MCF 10A (cell line): ENCODE results near the gene ESPNL. TPM values are rescaled to one million over a fixed set of nuclear protein-coding genes. Genes with fewer than 3 reads are reported as not detected.

Experiments
- BruUV-seq: library from RNA; stranded (reverse); fragments of 400-500 nt; replicated peaks from 2 replicates; lab custom pipeline; 2021; lab: Mats Ljungman, UMichigan
- CTCF ChIA-PET: fragments of 300-600 bp; sonication (Branson Sonifier 250); formaldehyde crosslinking; extraction: SDS; loops from one replicate; lab custom pipeline; 2021; ENCODE audit warnings: antibody characterized with exemption, inconsistent platforms; lab: Yijun Ruan, JAX
- POLR2A ChIA-PET: fragments of 300-600, 350-650 bp; sonication (Branson Sonifier 250); formaldehyde crosslinking; extraction: SDS; loops from one replicate; lab custom pipeline; 2020; ENCODE audit warnings: antibody characterized with exemption, inconsistent platforms; lab: Yijun Ruan, JAX
- DNase-seq: peaks from one replicate; pipeline ENCODE4 v3.0.0-alpha.2; 2018; ENCODE audit not compliant: unreplicated experiment
- H3K27ac Mint-ChIP-seq: one replicate; pipeline ENCODE4 v1.8.0; 2022; ENCODE audit warnings: mild to moderate bottlenecking, low read depth, mixed read lengths; ENCODE audit not compliant: unreplicated experiment
- H3K27me3 Mint-ChIP-seq: one replicate; pipeline ENCODE4 v1.8.0; 2022; ENCODE audit warnings: mixed read lengths; ENCODE audit not compliant: insufficient read depth, unreplicated experiment
- H3K36me3 Mint-ChIP-seq: one replicate; pipeline ENCODE4 v1.8.0; 2022; ENCODE audit warnings: mild to moderate bottlenecking, moderate library complexity, mixed read lengths; ENCODE audit not compliant: insufficient read depth, unreplicated experiment
- H3K4me1 Mint-ChIP-seq: one replicate; pipeline ENCODE4 v1.8.0; 2022; ENCODE audit warnings: mixed read lengths; ENCODE audit not compliant: insufficient read depth, unreplicated experiment
- H3K4me3 Mint-ChIP-seq: one replicate; pipeline ENCODE4 v1.8.0; 2022; ENCODE audit warnings: mild to moderate bottlenecking, moderate library complexity, mixed read lengths; ENCODE audit not compliant: unreplicated experiment
- H3K9me3 Mint-ChIP-seq: one replicate; pipeline ENCODE4 v1.8.0; 2022; ENCODE audit warnings: mixed read lengths; ENCODE audit not compliant: unreplicated experiment
- CTCF ChIP-seq: fragments of 200-600 bp; IDR thresholded peaks from one replicate; pipeline ENCODE4 v1.8.0; 2022; ENCODE audit warnings: antibody characterized with exemption, mild to moderate bottlenecking; ENCODE audit not compliant: unreplicated experiment
- intact Hi-C: fragments of 100-400 bp; cut with micrococcal nuclease; formaldehyde crosslinking; loops from 2 replicates; pipeline ENCODE4 v1.14.1; 2022
- total RNA-seq: library from RNA; stranded (reverse); gene quantifications from 2 replicates; pipeline ENCODE4 v1.2.3, GENCODE V29; 2022

Gene ESPNL
- total RNA-seq, 1 experiment from 2014 or later = not detected

GRCh38 chr2:238161291-238162051, 61.3 kb downstream of the ESPNL start:
- H3K4me3 Mint-ChIP-seq = no peak overlapping the region
- H3K36me3 Mint-ChIP-seq = no peaks in the 10 kb centered on the region
- no peaks in the 10 kb centered on the region for H3K27me3 Mint-ChIP-seq
- intact Hi-C loops = no loop called here
- no peaks in the 10 kb centered on the region for H3K9me3 Mint-ChIP-seq
- BruUV-seq = no TSS peak
- TF ChIP-seq CTCF = no peak
- no peak for DNase-seq
- H3K4me1 Mint-ChIP-seq = peaks cover 5% of the 10 kb centered on the region
- ChIA-PET CTCF (interaction anchor here (0.7 to 1.5 kb wide), 2 partner anchors 14 to 15 kb away, joined by 3 read pairs; no protein-coding TSS in a partner anchor), POLR2A (no interaction called here)
- no peak overlapping the region for H3K27ac Mint-ChIP-seq

- DNase-seq = no peak
- Mint-ChIP-seq H3K27me3 (no peaks in the 10 kb centered on the region), H3K9me3 (no peaks in the 10 kb centered on the region), H3K36me3 (peaks cover 1% of the 10 kb centered on the region), H3K27ac (no peak overlapping the region), H3K4me3 (no peak overlapping the region), H3K4me1 (peaks cover 5% of the 10 kb centered on the region)
- intact Hi-C loops = no loop called here
- POLR2A ChIA-PET = no interaction called here
- CTCF ChIA-PET = interaction anchor here (0.9 to 1.5 kb wide), 2 partner anchors 15 to 39 kb away, joined by 3 to 4 read pairs; no protein-coding TSS in a partner anchor
- TF ChIP-seq CTCF = no peak
- BruUV-seq = no TSS peak
Observed at GRCh38 chr2:238162251-238162845, 62.2 kb downstream of the ESPNL start.

- no peak for TF ChIP-seq CTCF
- intact Hi-C loops = no loop called here
- ChIA-PET POLR2A (no interaction called here), CTCF (interaction anchor here (0.9 kb wide), 1 partner anchor 38 kb away, joined by 4 read pairs; no protein-coding TSS in a partner anchor)
- DNase-seq = no peak
- Mint-ChIP-seq H3K4me1 (peaks cover 5% of the 10 kb centered on the region), H3K4me3 (no peak overlapping the region), H3K9me3 (no peaks in the 10 kb centered on the region), H3K27me3 (no peaks in the 10 kb centered on the region), H3K27ac (no peak overlapping the region), H3K36me3 (peaks cover 7% of the 10 kb centered on the region)
- BruUV-seq = no TSS peak
Observed at GRCh38 chr2:238162846-238163441, 62.8 kb downstream of the ESPNL start.
